ENCODE results near the gene TOMM70.

Gene TOMM70

GRCh38 chr3:100437721-100438622 is 37.1 kb upstream of the TOMM70 start:
- no peak overlapping the region for H3K4me3 ChIP-seq (ENCODE audit: control insufficient read depth, low read depth, low read length)
- DNase-seq (ENCODE audit: low read depth) = no peak
- TF ChIP-seq, protein P1, sequence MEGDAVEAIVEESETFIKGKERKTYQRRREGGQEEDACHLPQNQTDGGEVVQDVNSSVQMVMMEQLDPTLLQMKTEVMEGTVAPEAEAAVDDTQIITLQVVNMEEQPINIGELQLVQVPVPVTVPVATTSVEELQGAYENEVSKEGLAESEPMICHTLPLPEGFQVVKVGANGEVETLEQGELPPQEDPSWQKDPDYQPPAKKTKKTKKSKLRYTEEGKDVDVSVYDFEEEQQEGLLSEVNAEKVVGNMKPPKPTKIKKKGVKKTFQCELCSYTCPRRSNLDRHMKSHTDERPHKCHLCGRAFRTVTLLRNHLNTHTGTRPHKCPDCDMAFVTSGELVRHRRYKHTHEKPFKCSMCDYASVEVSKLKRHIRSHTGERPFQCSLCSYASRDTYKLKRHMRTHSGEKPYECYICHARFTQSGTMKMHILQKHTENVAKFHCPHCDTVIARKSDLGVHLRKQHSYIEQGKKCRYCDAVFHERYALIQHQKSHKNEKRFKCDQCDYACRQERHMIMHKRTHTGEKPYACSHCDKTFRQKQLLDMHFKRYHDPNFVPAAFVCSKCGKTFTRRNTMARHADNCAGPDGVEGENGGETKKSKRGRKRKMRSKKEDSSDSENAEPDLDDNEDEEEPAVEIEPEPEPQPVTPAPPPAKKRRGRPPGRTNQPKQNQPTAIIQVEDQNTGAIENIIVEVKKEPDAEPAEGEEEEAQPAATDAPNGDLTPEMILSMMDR (IDR thresholded peaks at IDR 0.05; ENCODE audit: control insufficient read depth, insufficient read depth, low read depth, low read length, missing control alignments) = no peak

DNA sequence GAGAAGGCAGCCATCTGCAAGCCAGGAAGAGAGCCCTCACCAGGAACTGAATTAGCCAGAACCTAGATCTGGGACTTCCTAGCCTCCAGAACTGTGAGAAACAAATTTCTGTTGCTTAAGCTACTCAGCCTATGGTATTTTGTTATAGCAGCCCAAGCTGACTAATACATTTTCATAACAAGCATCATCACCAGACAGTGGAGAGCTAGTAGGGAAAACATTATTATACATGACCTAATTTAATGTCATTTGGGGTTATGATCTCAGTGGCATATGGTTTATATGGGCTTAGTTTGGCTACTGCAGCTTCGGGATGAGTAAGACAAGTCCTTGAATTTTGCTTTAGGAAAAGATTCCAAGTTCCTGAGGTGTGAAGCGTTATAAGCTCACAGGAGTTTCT is 36.1 kb upstream of the TOMM70 start:
- DNase-seq (ENCODE audit: low read depth) = no peak
- TF ChIP-seq, protein P1 (IDR thresholded peaks at IDR 0.05; ENCODE audit: control insufficient read depth, insufficient read depth, low read depth, low read length, missing control alignments) = no peak
- H3K4me3 ChIP-seq (ENCODE audit: control insufficient read depth, low read depth, low read length) = no peak overlapping the region

DNA sequence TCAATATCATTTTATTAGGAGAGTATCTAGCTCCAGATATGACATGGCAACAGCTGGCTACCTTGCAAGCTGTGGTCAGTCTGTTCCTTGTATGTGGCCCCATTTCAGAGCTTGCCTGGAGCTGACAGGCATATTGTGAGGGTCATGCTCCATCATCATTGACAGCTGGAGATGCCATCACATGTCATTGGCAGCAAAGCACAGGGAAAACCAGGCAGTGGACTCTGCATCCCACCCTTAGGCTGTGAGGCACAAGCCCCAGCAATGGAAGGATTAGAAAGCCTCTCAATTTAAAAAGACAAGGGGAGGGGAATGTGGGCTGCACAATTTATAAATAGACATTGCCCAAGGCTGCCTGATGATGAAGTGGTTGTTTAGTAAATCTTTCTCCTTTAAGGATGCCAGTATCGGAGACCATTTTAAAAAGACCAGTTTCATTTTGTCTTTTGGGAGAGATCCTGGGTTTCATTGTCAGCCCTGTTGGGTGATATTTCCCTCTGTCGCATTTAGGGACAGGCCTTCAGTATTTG is 28.4 kb upstream of the TOMM70 start:
- TF ChIP-seq, protein P1 (IDR thresholded peaks at IDR 0.05; ENCODE audit: control insufficient read depth, insufficient read depth, low read depth, low read length, missing control alignments) = no peak
- H3K4me3 ChIP-seq (ENCODE audit: control insufficient read depth, low read depth, low read length) = no peak overlapping the region

GRCh38 chr3:100427699-100428098 is 26.8 kb upstream of the TOMM70 start:
- TF ChIP-seq, protein P1 (IDR thresholded peaks at IDR 0.05; ENCODE audit: control insufficient read depth, insufficient read depth, low read depth, low read length, missing control alignments) = no peak
- no peak overlapping the region for H3K4me3 ChIP-seq (ENCODE audit: control insufficient read depth, low read depth, low read length)
- DNase-seq (ENCODE audit: low read depth) = no peak

More for the DNA sequence above, 28.4 kb upstream of the TOMM70 start:
- DNase-seq (ENCODE audit: low read depth) = no peak

- DNase-seq (ENCODE audit: low read depth) = no peak
- TF ChIP-seq, protein P1 (IDR thresholded peaks at IDR 0.05; ENCODE audit: control insufficient read depth, insufficient read depth, low read depth, low read length, missing control alignments) = no peak
- no peak overlapping the region for H3K4me3 ChIP-seq (ENCODE audit: control insufficient read depth, low read depth, low read length)
Measured at GRCh38 chr3:100426067-100426682, 25.3 kb upstream of the TOMM70 start.

DNA sequence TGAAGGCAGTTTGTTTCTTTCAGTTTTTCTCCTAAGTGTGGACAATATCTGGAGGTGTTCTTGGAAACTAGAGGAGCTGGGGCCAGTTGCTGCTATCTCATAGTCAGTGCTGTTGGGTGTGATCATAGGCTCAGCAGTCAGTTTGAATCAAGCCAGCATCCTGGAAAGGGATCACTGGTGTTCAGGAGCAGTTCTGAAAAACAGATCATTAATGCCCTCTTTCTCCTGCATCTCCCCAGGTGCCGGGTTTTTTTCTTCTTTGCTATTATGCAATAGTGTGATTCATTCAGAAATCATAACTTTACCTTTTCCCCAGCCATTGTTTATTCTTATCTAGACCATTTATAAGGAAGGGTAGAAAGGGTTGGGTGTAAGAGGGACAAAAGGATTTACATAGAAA is 24.4 kb upstream of the TOMM70 start:
- TF ChIP-seq, protein P1 (IDR thresholded peaks at IDR 0.05; ENCODE audit: control insufficient read depth, insufficient read depth, low read depth, low read length, missing control alignments) = no peak
- no peak overlapping the region for H3K4me3 ChIP-seq (ENCODE audit: control insufficient read depth, low read depth, low read length)
- no peak for DNase-seq (ENCODE audit: low read depth)
